WTC11 (cell line): ENCODE measurements around the gene ZEB2.

Source experiments
- GABPB1 ChIP-seq: sonication (generic); formaldehyde crosslinking; IDR thresholded peaks from 2 replicates; pipeline ENCODE4 v1.8.1; 2023; ENCODE audit warnings: mild to moderate bottlenecking, missing genetic modification reagents
- HMGXB4 ChIP-seq: sonication (generic); formaldehyde crosslinking; IDR thresholded peaks from 2 replicates; pipeline ENCODE4 v1.8.1; 2023; ENCODE audit warnings: mild to moderate bottlenecking, moderate library complexity, missing genetic modification reagents
- JUN ChIP-seq: sonication (generic); formaldehyde crosslinking; IDR thresholded peaks from 2 replicates; pipeline ENCODE4 v1.8.0; 2023; ENCODE audit warnings: mild to moderate bottlenecking, missing genetic modification reagents
- MAX ChIP-seq: sonication (generic); formaldehyde crosslinking; IDR thresholded peaks from 2 replicates; pipeline ENCODE4 v1.8.0; 2022; ENCODE audit warnings: mild to moderate bottlenecking, missing genetic modification reagents
- SP1 ChIP-seq: sonication (generic); formaldehyde crosslinking; conservative IDR thresholded peaks from 2 replicates; pipeline ENCODE4 v1.8.1; 2022; ENCODE audit warnings: missing genetic modification reagents
- TEAD1 ChIP-seq: sonication (generic); formaldehyde crosslinking; IDR thresholded peaks from 2 replicates; pipeline ENCODE4 v1.8.0; 2022; ENCODE audit warnings: mild to moderate bottlenecking, missing genetic modification reagents
- USF2 ChIP-seq: sonication (generic); formaldehyde crosslinking; IDR thresholded peaks from 2 replicates; pipeline ENCODE4 v1.8.1; 2023; ENCODE audit warnings: mild to moderate bottlenecking, missing genetic modification reagents, moderate library complexity
- ZBTB21 ChIP-seq: sonication (generic); formaldehyde crosslinking; IDR thresholded peaks from 2 replicates; pipeline ENCODE4 v1.8.1; 2023; ENCODE audit warnings: mild to moderate bottlenecking, missing genetic modification reagents, borderline replicate concordance
- ZBTB43 ChIP-seq: sonication (generic); formaldehyde crosslinking; IDR thresholded peaks from 2 replicates; pipeline ENCODE4 v1.8.1; 2023; ENCODE audit warnings: mild to moderate bottlenecking, missing genetic modification reagents
- ZNF232 ChIP-seq: sonication (generic); formaldehyde crosslinking; IDR thresholded peaks from 2 replicates; pipeline ENCODE4 v1.8.0; 2022; ENCODE audit warnings: mild to moderate bottlenecking, missing genetic modification reagents
- ZNF423 ChIP-seq: fragments of 250-450 bp; sonication (Bioruptor Pico); IDR thresholded peaks from 2 replicates; pipeline ENCODE4 v2.1.2; 2022; ENCODE audit warnings: mild to moderate bottlenecking, moderate library complexity
- TF ChIP-seq, protein P1 (sequence below): fragments of 200-600 bp; IDR thresholded peaks from 2 replicates; pipeline ENCODE4 v1.8.0; 2022; ENCODE audit warnings: antibody characterized with exemption
- TF ChIP-seq, protein P2 (sequence below): sonication (generic); formaldehyde crosslinking; IDR thresholded peaks from 2 replicates; pipeline ENCODE4 v1.8.0; 2023; ENCODE audit warnings: missing genetic modification reagents

DNA sequence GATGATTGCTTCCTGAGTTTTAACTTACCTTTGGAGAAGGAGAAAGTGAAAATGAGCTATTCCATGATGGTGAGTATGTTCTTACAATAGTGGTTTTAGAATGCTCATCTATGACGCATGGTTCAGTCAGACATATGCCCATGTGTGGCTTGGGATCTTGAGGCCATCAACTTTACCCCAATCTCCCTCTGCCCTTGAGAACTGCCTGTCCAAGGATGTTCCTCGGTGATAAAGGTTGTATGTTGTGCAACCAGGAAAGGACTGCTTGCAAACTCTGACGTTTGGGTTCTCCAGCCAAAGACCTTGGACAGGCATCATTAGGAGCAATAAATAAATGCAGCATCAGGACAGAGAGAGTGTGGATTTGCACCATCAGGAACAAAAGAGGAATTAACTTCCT is 165.0 kb downstream of the ZEB2 start:
- TF ChIP-seq ZBTB43 (CRISPR knock-in tag) (no peak), TEAD1 (CRISPR knock-in tag) (no peak), ZBTB21 (CRISPR knock-in tag) (no peak), MAX (no peak), ZNF232 (CRISPR knock-in tag) (no peak), USF2 (no peak), GABPB1 (CRISPR knock-in tag) (no peak), HMGXB4 (no peak), JUN (no peak), SP1 (no peak), ZNF423 (CRISPR knock-in tag) (no peak)
- TF ChIP-seq, protein P1, sequence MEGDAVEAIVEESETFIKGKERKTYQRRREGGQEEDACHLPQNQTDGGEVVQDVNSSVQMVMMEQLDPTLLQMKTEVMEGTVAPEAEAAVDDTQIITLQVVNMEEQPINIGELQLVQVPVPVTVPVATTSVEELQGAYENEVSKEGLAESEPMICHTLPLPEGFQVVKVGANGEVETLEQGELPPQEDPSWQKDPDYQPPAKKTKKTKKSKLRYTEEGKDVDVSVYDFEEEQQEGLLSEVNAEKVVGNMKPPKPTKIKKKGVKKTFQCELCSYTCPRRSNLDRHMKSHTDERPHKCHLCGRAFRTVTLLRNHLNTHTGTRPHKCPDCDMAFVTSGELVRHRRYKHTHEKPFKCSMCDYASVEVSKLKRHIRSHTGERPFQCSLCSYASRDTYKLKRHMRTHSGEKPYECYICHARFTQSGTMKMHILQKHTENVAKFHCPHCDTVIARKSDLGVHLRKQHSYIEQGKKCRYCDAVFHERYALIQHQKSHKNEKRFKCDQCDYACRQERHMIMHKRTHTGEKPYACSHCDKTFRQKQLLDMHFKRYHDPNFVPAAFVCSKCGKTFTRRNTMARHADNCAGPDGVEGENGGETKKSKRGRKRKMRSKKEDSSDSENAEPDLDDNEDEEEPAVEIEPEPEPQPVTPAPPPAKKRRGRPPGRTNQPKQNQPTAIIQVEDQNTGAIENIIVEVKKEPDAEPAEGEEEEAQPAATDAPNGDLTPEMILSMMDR = no peak
- TF ChIP-seq, protein P2, sequence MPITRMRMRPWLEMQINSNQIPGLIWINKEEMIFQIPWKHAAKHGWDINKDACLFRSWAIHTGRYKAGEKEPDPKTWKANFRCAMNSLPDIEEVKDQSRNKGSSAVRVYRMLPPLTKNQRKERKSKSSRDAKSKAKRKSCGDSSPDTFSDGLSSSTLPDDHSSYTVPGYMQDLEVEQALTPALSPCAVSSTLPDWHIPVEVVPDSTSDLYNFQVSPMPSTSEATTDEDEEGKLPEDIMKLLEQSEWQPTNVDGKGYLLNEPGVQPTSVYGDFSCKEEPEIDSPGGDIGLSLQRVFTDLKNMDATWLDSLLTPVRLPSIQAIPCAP (CRISPR knock-in tag) = no peak
